Liver (tissue), 9 donors: ENCODE results near the gene CHRNA4. TPM values are rescaled to one million over a fixed set of nuclear protein-coding genes. Genes with fewer than 3 reads are reported as not detected.
A peak's percentile ranks its signal among the peaks of the same experiment; 100 is the strongest.

ENCODE experiments used
- DNase-seq: peaks from one replicate; pipeline ENCODE4 v3.0.0-alpha.2; 2017; ENCODE audit warnings: low spot score
- H3K27ac ChIP-seq, 2 donors: one replicate each; pipeline ENCODE4 v1.7.0; 2013; ENCODE audit warnings: inconsistent platforms in 2 of 2, low read length in 2 of 2, control low read depth in 1 of 2, low read depth in 1 of 2, mild to moderate bottlenecking in 1 of 2
- H3K27me3 ChIP-seq, 4 donors: one replicate each; pipeline versions ENCODE4 v1.6.1 to v1.7.0; 2013; ENCODE audit warnings: low read length in 3 of 4, inconsistent platforms in 1 of 4, mild to moderate bottlenecking in 1 of 4, moderate library complexity in 1 of 4; ENCODE audit not compliant: control insufficient read depth in 4 of 4, insufficient read depth in 4 of 4
- H3K36me3 ChIP-seq, 4 donors: one replicate each; pipeline versions ENCODE4 v1.6.1 to v1.7.0; 2013; ENCODE audit warnings: low read length in 3 of 4, mild to moderate bottlenecking in 3 of 4, low read depth in 1 of 4, moderate library complexity in 1 of 4; ENCODE audit not compliant: control insufficient read depth in 4 of 4, insufficient read depth in 3 of 4
- H3K4me1 ChIP-seq, 4 donors: one replicate each; pipeline versions ENCODE4 v1.6.1 to v1.7.0; 2013; ENCODE audit warnings: low read length in 3 of 4, mild to moderate bottlenecking in 3 of 4, moderate library complexity in 1 of 4; ENCODE audit not compliant: control insufficient read depth in 4 of 4, insufficient read depth in 4 of 4
- H3K4me3 ChIP-seq, 3 donors: one replicate each; pipeline versions ENCODE4 v1.6.1 to v1.7.0; 2013; ENCODE audit warnings: low read length in 3 of 3, control low read depth in 1 of 3, low read depth in 1 of 3, mild to moderate bottlenecking in 1 of 3
- H3K9ac ChIP-seq, 2 donors: one replicate each; pipeline ENCODE4 v1.7.0; 2013; ENCODE audit warnings: low read length in 2 of 2, mild to moderate bottlenecking in 2 of 2, moderate library complexity in 2 of 2, control low read depth in 1 of 2, low read depth in 1 of 2
- H3K9me3 ChIP-seq, 4 donors: one replicate each; pipeline versions ENCODE4 v1.6.1 to v1.7.0; 2013; ENCODE audit warnings: low read length in 3 of 4; ENCODE audit not compliant: control insufficient read depth in 4 of 4
- ATF3 ChIP-seq: IDR thresholded peaks from 2 replicates; pipeline ENCODE4 v1.6.1; 2016; ENCODE audit warnings: antibody characterized with exemption
- EGR1 ChIP-seq, 2 donors: IDR thresholded peaks; 2 replicates each; pipeline ENCODE4 v1.6.1; 2016 to 2018; ENCODE audit warnings: antibody characterized with exemption in 2 of 2, low read depth in 2 of 2
- FOXA2 ChIP-seq: IDR thresholded peaks from 2 replicates; pipeline ENCODE4 v1.6.1; 2016; ENCODE audit warnings: antibody characterized with exemption
- GABPA ChIP-seq, 2 donors: IDR thresholded peaks in 1 of 2; conservative IDR thresholded peaks in 1 of 2; 2 replicates each; pipeline ENCODE4 v1.6.1; 2016; ENCODE audit warnings: antibody characterized with exemption in 2 of 2, mild to moderate bottlenecking in 1 of 2, moderate library complexity in 1 of 2
- HNF4A ChIP-seq, 2 donors: conservative IDR thresholded peaks; 2 replicates each; pipeline ENCODE4 v1.6.1; 2016; ENCODE audit warnings: antibody characterized with exemption in 2 of 2, mild to moderate bottlenecking in 2 of 2
- JUND ChIP-seq, 2 donors: IDR thresholded peaks; 2 replicates each; pipeline ENCODE4 v1.6.1; 2016; ENCODE audit warnings: antibody characterized with exemption in 2 of 2
- RAD21 ChIP-seq, 2 donors: IDR thresholded peaks; 2 replicates each; pipeline ENCODE4 v1.6.1; 2016; ENCODE audit warnings: antibody characterized with exemption in 2 of 2, mild to moderate bottlenecking in 2 of 2
- RXRA ChIP-seq, 2 donors: IDR thresholded peaks; 2 replicates each; pipeline ENCODE4 v1.6.1; 2017 to 2018; ENCODE audit warnings: antibody characterized with exemption in 2 of 2, mild to moderate bottlenecking in 1 of 2
- SP1 ChIP-seq: IDR thresholded peaks from 2 replicates; pipeline ENCODE4 v1.6.1; 2018; ENCODE audit warnings: antibody characterized with exemption, mild to moderate bottlenecking
- TAF1 ChIP-seq: conservative IDR thresholded peaks from 2 replicates; pipeline ENCODE4 v1.6.1; 2016; ENCODE audit warnings: antibody characterized with exemption, mild to moderate bottlenecking
- YY1 ChIP-seq: IDR thresholded peaks from 2 replicates; pipeline ENCODE4 v1.6.1; 2016; ENCODE audit warnings: antibody characterized with exemption, mild to moderate bottlenecking
- WGBS: extraction: QIAGEN DNeasy Blood & Tissue Kit; methylation state at CpG from one replicate; pipeline ENCODE4 v1.1.7; 2013; 5-methylcytosine and 5-hydroxymethylcytosine counted together
- polyA plus RNA-seq, 2 donors: library from polyadenylated mRNA; stranded (reverse) in 1 of 2; unstranded in 1 of 2; fragments of 200-250 nt in 1 of 2; fragments of >200 nt in 1 of 2; fragmentation: Nextera tagmentation in 1 of 2; extraction: Ambion mirVana in 1 of 2; gene quantifications; one replicate each; pipeline versions ENCODE4 v1.2.1 to v1.2.3, GENCODE V29; 2013 to 2015
- total RNA-seq, 2 donors: library from RNA; depleted of rRNA; stranded (reverse); fragments of >200 nt; gene quantifications; one replicate each; pipeline ENCODE4 v1.2.3, GENCODE V29; 2014
- TF ChIP-seq, protein P1 (sequence below): IDR thresholded peaks from 2 replicates; pipeline ENCODE4 v1.6.1; 2016; ENCODE audit warnings: antibody characterized with exemption
- TF ChIP-seq, protein P2 (sequence below): IDR thresholded peaks from 2 replicates; pipeline ENCODE4 v1.6.1; 2016; ENCODE audit warnings: antibody characterized with exemption
- TF ChIP-seq, protein P3 (sequence below): IDR thresholded peaks from 2 replicates; pipeline ENCODE4 v1.6.1; 2016; ENCODE audit warnings: antibody characterized with exemption, mild to moderate bottlenecking
- donor health status: healthy.
- donor health status: healthy.
- donor health status: healthy.
- donor health status: healthy.
- donor health status: healthy.

Gene CHRNA4
- total and polyA plus RNA-seq, 4 donors, result 3.2 to 23.3 (median 6.4) TPM; not detected in 1

- TF ChIP-seq YY1 (no peak), HNF4A (conservative IDR thresholded peaks at IDR 0.05) (no peak), ATF3 (no peak), FOXA2 (no peak), EGR1 (IDR thresholded peaks at IDR 0.05; ENCODE audit: low read depth in 2 of 2) (no peak), GABPA (IDR thresholded peaks at IDR 0.05 in 1 of 2, conservative IDR thresholded peaks at IDR 0.05 in 1 of 2) (no peak), TAF1 (no peak), RAD21 (IDR thresholded peaks at IDR 0.05) (no peak)
- TF ChIP-seq, protein P1, sequence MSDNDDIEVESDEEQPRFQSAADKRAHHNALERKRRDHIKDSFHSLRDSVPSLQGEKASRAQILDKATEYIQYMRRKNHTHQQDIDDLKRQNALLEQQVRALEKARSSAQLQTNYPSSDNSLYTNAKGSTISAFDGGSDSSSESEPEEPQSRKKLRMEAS, result no peak
- TF ChIP-seq, protein P2, sequence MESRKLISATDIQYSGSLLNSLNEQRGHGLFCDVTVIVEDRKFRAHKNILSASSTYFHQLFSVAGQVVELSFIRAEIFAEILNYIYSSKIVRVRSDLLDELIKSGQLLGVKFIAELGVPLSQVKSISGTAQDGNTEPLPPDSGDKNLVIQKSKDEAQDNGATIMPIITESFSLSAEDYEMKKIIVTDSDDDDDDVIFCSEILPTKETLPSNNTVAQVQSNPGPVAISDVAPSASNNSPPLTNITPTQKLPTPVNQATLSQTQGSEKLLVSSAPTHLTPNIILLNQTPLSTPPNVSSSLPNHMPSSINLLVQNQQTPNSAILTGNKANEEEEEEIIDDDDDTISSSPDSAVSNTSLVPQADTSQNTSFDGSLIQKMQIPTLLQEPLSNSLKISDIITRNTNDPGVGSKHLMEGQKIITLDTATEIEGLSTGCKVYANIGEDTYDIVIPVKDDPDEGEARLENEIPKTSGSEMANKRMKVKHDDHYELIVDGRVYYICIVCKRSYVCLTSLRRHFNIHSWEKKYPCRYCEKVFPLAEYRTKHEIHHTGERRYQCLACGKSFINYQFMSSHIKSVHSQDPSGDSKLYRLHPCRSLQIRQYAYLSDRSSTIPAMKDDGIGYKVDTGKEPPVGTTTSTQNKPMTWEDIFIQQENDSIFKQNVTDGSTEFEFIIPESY, result no peak
- TF ChIP-seq, protein P3, sequence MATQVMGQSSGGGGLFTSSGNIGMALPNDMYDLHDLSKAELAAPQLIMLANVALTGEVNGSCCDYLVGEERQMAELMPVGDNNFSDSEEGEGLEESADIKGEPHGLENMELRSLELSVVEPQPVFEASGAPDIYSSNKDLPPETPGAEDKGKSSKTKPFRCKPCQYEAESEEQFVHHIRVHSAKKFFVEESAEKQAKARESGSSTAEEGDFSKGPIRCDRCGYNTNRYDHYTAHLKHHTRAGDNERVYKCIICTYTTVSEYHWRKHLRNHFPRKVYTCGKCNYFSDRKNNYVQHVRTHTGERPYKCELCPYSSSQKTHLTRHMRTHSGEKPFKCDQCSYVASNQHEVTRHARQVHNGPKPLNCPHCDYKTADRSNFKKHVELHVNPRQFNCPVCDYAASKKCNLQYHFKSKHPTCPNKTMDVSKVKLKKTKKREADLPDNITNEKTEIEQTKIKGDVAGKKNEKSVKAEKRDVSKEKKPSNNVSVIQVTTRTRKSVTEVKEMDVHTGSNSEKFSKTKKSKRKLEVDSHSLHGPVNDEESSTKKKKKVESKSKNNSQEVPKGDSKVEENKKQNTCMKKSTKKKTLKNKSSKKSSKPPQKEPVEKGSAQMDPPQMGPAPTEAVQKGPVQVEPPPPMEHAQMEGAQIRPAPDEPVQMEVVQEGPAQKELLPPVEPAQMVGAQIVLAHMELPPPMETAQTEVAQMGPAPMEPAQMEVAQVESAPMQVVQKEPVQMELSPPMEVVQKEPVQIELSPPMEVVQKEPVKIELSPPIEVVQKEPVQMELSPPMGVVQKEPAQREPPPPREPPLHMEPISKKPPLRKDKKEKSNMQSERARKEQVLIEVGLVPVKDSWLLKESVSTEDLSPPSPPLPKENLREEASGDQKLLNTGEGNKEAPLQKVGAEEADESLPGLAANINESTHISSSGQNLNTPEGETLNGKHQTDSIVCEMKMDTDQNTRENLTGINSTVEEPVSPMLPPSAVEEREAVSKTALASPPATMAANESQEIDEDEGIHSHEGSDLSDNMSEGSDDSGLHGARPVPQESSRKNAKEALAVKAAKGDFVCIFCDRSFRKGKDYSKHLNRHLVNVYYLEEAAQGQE, result no peak
- peaks cover 0 to 4% (median 0%) of the 10 kb centered on the region in 4 donors for H3K36me3 ChIP-seq
- no peaks in the 10 kb centered on the region for H3K9me3 ChIP-seq
- H3K4me1 ChIP-seq, result peaks cover 12 to 57% (median 38%) of the 10 kb centered on the region in 4 donors
- no peak overlapping the region for H3K9ac ChIP-seq
- whole genome bisulfite sequencing, result 57% methylated on average over 26 of the region's 26 CpGs
- H3K27ac ChIP-seq, result peak overlapping the region in 1 of 2 donors; percentile 3
- H3K4me3 ChIP-seq, result no peak overlapping the region
- no peaks in the 10 kb centered on the region for H3K27me3 ChIP-seq
- DNase-seq, result no peak
These were observed 2.9 kb downstream of the CHRNA4 start for GRCh38 chr20:63357921-63358905.

- Histone ChIP-seq H3K27me3 (no peaks in the 10 kb centered on the region), H3K9me3 (no peaks in the 10 kb centered on the region), H3K4me1 (peaks cover 4 to 55% (median 32%) of the 10 kb centered on the region in 4 donors), H3K4me3 (no peak overlapping the region), H3K36me3 (peaks cover 0 to 4% (median 0%) of the 10 kb centered on the region in 4 donors), H3K27ac (no peak overlapping the region), H3K9ac (no peak overlapping the region)
- DNase-seq, result no peak
- 73% methylated on average over 30 of the region's 30 CpGs for WGBS
- TF ChIP-seq ATF3 (no peak), SP1 (no peak), YY1 (no peak), RAD21 (IDR thresholded peaks at IDR 0.05) (no peak), HNF4A (conservative IDR thresholded peaks at IDR 0.05) (no peak), EGR1 (IDR thresholded peaks at IDR 0.05; ENCODE audit: low read depth in 2 of 2) (no peak), RXRA (IDR thresholded peaks at IDR 0.05) (no peak), GABPA (IDR thresholded peaks at IDR 0.05 in 1 of 2, conservative IDR thresholded peaks at IDR 0.05 in 1 of 2) (no peak), TAF1 (no peak), JUND (IDR thresholded peaks at IDR 0.05) (no peak)
- TF ChIP-seq, protein P3, result no peak
- TF ChIP-seq, protein P2, result no peak
These were observed 3.9 kb downstream of the CHRNA4 start for GRCh38 chr20:63356931-63357879.
